Gastroesophageal sphincter (tissue), 4 donors: ENCODE results near the gene FABP7. TPM values are rescaled to one million over a fixed set of nuclear protein-coding genes. Genes with fewer than 3 reads are reported as not detected.

Experiments
- ATAC-seq: fragments of 150-250 bp; one replicate; pipeline ENCODE4 v1.9.1; 2016; ENCODE audit warnings: mild to moderate bottlenecking, moderate library complexity
- H3K27ac ChIP-seq, 4 donors: fragments of 200-600 bp; sonication (generic) in 3 of 4; 1 replicate in 3 of 4; 2 replicates in 1 of 4; pipeline ENCODE4 v1.5.1; 2016 to 2019
- H3K27me3 ChIP-seq: fragments of 200-600 bp; sonication (generic); one replicate; pipeline ENCODE4 v1.5.1; 2019
- H3K36me3 ChIP-seq, 2 donors: fragments of 200-600 bp; sonication (generic); one replicate each; pipeline ENCODE4 v1.5.1; 2019; ENCODE audit warnings: control low read depth in 1 of 2
- H3K4me1 ChIP-seq, 3 donors: fragments of 200-600 bp; sonication (generic); 1 replicate in 2 of 3; 2 replicates in 1 of 3; pipeline ENCODE4 v1.5.1; 2016 to 2019; ENCODE audit warnings: control low read depth in 2 of 3
- H3K4me3 ChIP-seq, 2 donors: fragments of 200-600 bp; sonication (generic); one replicate each; pipeline ENCODE4 v1.5.1; 2019; ENCODE audit warnings: mild to moderate bottlenecking in 1 of 2, moderate library complexity in 1 of 2
- H3K9me3 ChIP-seq, 3 donors: fragments of 200-600 bp; sonication (generic); one replicate each; pipeline ENCODE4 v1.5.1; 2017 to 2019; ENCODE audit warnings: control low read depth in 2 of 3
- EP300 ChIP-seq: sonication (generic); formaldehyde crosslinking; IDR thresholded peaks from one replicate; pipeline ENCODE4 v1.6.1; 2017; ENCODE audit warnings: antibody characterized with exemption, mild to moderate bottlenecking
- POLR2A ChIP-seq, 2 donors: fragments of 450-650 bp; IDR thresholded peaks; one replicate each; pipeline ENCODE4 v1.6.1; 2017; ENCODE audit warnings: antibody characterized with exemption in 2 of 2, mild to moderate bottlenecking in 2 of 2, moderate library complexity in 1 of 2
- POLR2AphosphoS5 ChIP-seq: sonication (generic); formaldehyde crosslinking; IDR thresholded peaks from one replicate; pipeline ENCODE4 v1.6.1; 2017; ENCODE audit warnings: antibody characterized with exemption
- WGBS, 2 donors: methylation state at CpG; one replicate each; pipeline ENCODE4 v1.1.5; 2018; ENCODE audit warnings: low coverage in 1 of 2; 5-methylcytosine and 5-hydroxymethylcytosine counted together
- total RNA-seq, 4 donors: library from RNA; depleted of rRNA; stranded (reverse); fragments of >200 nt; gene quantifications; one replicate each; pipeline ENCODE4 v1.1.0, GENCODE V29; 2016
- TF ChIP-seq, protein P1 (sequence below), 4 experiments: fragments of 200-600 bp in 2 of 4; fragments of 450-650 bp in 2 of 4; sonication (generic) in 1 of 4; IDR thresholded peaks; one replicate each; pipeline ENCODE4 v1.5.1; 2017 to 2019; ENCODE audit warnings: antibody characterized with exemption in 4 of 4, mild to moderate bottlenecking in 2 of 4, moderate library complexity in 2 of 4

The FABP7 gene
- total RNA-seq, 4 donors from 2014 or later, result 0.15 TPM; not detected in 3

DNA sequence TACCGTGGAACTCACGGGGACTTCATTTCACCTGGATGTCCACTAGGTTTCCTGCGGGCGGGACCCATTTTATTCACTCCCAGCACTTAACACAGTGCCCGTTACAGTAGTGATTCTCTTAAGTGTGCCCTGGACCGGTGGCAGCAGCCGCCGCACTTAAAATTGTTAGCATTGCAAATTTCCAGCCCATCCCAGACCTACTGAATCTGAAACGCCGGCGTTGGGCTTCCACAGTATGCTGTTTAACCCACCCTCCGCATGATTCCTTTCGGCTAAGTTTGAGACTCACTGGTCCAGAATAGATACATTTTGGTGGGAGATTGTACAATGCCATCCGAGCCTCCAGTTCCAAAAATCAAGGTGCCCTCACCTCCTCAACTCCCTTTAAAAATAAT lies 10.5 kb downstream of the FABP7 start:
- peak overlapping the region; percentile 44 to 72 for H3K4me3 ChIP-seq
- WGBS, 2 donors, result 0 to 2% methylated on average over 2 to 14 of the region's 14 CpGs
- TF ChIP-seq, protein P1, sequence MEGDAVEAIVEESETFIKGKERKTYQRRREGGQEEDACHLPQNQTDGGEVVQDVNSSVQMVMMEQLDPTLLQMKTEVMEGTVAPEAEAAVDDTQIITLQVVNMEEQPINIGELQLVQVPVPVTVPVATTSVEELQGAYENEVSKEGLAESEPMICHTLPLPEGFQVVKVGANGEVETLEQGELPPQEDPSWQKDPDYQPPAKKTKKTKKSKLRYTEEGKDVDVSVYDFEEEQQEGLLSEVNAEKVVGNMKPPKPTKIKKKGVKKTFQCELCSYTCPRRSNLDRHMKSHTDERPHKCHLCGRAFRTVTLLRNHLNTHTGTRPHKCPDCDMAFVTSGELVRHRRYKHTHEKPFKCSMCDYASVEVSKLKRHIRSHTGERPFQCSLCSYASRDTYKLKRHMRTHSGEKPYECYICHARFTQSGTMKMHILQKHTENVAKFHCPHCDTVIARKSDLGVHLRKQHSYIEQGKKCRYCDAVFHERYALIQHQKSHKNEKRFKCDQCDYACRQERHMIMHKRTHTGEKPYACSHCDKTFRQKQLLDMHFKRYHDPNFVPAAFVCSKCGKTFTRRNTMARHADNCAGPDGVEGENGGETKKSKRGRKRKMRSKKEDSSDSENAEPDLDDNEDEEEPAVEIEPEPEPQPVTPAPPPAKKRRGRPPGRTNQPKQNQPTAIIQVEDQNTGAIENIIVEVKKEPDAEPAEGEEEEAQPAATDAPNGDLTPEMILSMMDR (IDR thresholded peaks at IDR 0.05), result no peak
- TF ChIP-seq POLR2AphosphoS5, result no peak
- no peak for TF ChIP-seq EP300
- TF ChIP-seq POLR2A (IDR thresholded peaks at IDR 0.05), result no peak
- H3K4me1 ChIP-seq, result peaks cover 0 to 22% (median 11%) of the 10 kb centered on the region in 3 donors
- ATAC-seq, result no peak
- H3K9me3 ChIP-seq, result no peaks in the 10 kb centered on the region
- no peaks in the 10 kb centered on the region for H3K36me3 ChIP-seq
- no peaks in the 10 kb centered on the region for H3K27me3 ChIP-seq
- H3K27ac ChIP-seq, result peak overlapping the region; percentile 64 to 98 (median 95)

DNA sequence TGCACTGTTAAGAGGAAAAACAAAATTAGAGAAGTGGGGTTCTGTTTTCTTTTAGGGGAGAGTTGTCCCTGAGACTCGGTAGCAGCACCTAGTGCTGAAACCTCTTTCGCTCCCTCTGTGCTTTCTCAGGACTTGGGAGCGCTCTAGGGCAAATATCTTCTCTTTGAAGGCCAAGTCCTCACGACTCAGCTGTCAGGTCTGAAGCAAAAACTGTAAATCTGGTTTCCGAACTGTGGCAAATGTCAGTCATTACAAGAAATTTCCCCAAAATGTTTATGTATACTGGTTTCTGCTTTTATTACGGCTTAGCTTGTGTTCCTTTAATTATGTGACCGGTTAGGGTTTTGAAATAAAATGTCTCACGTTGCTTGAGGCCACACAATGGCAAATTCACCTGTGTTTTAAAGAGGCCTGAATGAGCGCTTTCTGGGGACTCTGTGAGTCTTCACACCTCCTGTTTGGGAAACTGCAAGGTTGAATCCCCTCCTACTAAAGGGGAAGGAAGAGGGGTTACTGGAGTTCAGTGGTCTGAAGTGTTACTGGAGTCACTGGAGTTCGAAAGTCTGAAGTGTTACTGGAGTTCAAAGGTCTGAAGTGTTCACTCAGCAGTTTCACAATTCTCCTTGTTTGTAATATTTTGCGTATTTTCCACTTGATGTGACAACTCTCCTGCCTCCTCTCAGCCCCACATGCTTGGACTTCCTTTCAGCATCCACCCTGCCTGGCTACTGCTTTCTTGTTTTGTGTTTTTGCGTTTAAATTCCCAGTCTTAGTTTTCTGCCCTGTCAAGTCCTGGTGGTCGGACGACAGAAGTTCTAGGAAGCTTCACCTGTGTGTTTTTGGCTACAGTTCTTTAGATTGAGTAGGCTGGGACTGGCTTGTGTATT lies 11.2 kb downstream of the FABP7 start:
- H3K9me3 ChIP-seq, result no peaks in the 10 kb centered on the region
- ATAC-seq, result no peak
- peak overlapping the region; percentile 64 to 98 (median 95) for H3K27ac ChIP-seq
- 54 to 55% methylated on average over 7 to 13 of the region's 14 CpGs for WGBS, 2 donors
- H3K36me3 ChIP-seq, result no peaks in the 10 kb centered on the region
- no peaks in the 10 kb centered on the region for H3K27me3 ChIP-seq
- H3K4me1 ChIP-seq, result peaks cover 0 to 22% (median 11%) of the 10 kb centered on the region in 3 donors
- TF ChIP-seq, protein P1 (IDR thresholded peaks at IDR 0.05), result peak in 1 of 4 experiments; percentile 3
- TF ChIP-seq POLR2A (IDR thresholded peaks at IDR 0.05) (no peak), EP300 (no peak), POLR2AphosphoS5 (no peak)
- H3K4me3 ChIP-seq, result peak overlapping the region; percentile 44 to 72

DNA sequence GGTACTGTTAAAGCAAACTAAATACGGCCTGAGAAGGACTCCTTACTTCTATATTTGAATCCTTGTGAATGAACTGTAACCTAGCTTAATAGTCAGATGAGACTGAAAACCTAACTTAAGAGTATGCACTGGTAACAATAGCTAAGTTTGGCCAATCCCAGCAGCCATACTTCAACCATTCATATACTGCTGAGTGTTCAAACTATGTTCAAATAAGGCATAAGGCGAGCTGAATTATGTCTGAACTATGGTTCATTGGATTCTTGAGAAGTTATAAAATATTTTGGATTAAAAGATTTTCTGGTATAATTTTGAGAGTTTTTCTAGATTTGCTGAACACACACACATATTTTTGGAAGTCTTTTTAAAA lies 11.8 kb downstream of the FABP7 start:
- peak overlapping the region in 1 of 2 donors; percentile 72 for H3K4me3 ChIP-seq
- WGBS, 2 donors, result 73 to 80% methylated on average over 2 of the region's 2 CpGs
- H3K4me1 ChIP-seq, result peaks cover 0 to 22% (median 11%) of the 10 kb centered on the region in 3 donors
- H3K27ac ChIP-seq, result peak overlapping the region in 3 of 4 donors; percentile 95 to 98 (median 95)
- ATAC-seq, result no peak
- no peaks in the 10 kb centered on the region for H3K9me3 ChIP-seq
- no peaks in the 10 kb centered on the region for H3K27me3 ChIP-seq
- H3K36me3 ChIP-seq, result no peaks in the 10 kb centered on the region
- TF ChIP-seq POLR2A (IDR thresholded peaks at IDR 0.05) (no peak), POLR2AphosphoS5 (no peak), EP300 (no peak)
- TF ChIP-seq, protein P1 (IDR thresholded peaks at IDR 0.05), result no peak

DNA sequence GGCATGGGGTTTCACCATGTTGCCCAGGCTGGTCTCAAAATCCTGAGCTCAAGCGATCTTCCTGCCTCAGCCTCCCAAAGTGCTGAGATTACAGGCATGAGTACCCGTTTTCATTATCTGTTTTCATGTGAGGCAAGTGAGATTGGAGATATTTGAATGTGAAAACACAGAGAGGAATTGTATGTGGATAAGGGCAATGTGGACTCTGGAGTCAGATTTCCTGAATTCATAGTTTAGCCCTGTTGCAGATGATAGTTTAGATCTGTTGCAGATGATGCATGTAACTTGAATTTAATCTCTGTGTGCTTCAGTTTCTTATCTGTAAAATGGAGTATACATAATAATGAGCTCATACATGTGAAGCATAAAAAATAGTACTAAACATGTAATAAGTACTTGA lies 13.2 kb downstream of the FABP7 start:
- TF ChIP-seq, protein P1 (IDR thresholded peaks at IDR 0.05), result no peak
- no peak for TF ChIP-seq POLR2A (IDR thresholded peaks at IDR 0.05)
- no peak for TF ChIP-seq EP300
- no peak for TF ChIP-seq POLR2AphosphoS5
- H3K9me3 ChIP-seq, result no peaks in the 10 kb centered on the region
- no peak for ATAC-seq

DNA sequence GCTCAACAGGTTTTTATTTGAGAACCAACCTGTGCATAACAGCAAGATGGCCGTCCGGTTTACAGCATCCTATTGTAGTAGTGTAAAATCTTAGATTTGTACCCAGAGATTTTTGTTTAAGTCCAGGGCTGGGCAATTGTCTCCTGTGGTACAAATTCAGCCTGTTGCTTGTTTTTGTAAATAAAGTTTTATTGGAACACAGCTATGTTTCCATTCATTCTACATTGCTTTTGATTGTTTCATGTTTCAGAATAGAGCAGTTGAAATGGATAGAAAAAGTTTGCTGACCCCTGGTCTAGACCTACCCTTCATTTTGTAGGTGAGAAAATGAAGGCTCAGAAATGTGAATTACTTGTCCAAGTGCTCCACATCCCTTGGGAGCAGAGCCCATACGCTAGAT lies 18.0 kb downstream of the FABP7 start:
- Histone ChIP-seq H3K27me3 (no peaks in the 10 kb centered on the region), H3K4me3 (no peak overlapping the region), H3K27ac (no peak overlapping the region), H3K9me3 (no peaks in the 10 kb centered on the region), H3K4me1 (no peaks in the 10 kb centered on the region), H3K36me3 (peaks cover 0 to 20% of the 10 kb centered on the region in 2 donors)
- 83 to 100% methylated on average over 3 of the region's 3 CpGs for WGBS, 2 donors
- no peak for TF ChIP-seq EP300
- no peak for TF ChIP-seq POLR2AphosphoS5
- TF ChIP-seq, protein P1 (IDR thresholded peaks at IDR 0.05), result no peak
- no peak for TF ChIP-seq POLR2A (IDR thresholded peaks at IDR 0.05)
- no peak for ATAC-seq

More for the DNA sequence above, 13.2 kb downstream of the FABP7 start:
- H3K27me3 ChIP-seq, result no peaks in the 10 kb centered on the region
- peaks cover 0 to 22% (median 11%) of the 10 kb centered on the region in 3 donors for H3K4me1 ChIP-seq
- H3K4me3 ChIP-seq, result no peak overlapping the region
- peaks cover 0 to 7% of the 10 kb centered on the region in 2 donors for H3K36me3 ChIP-seq
- H3K27ac ChIP-seq, result no peak overlapping the region
- WGBS, 2 donors, result 75 to 80% methylated on average over 1 to 2 of the region's 2 CpGs
